ENCODE measurements around the gene KLRF2.

DNA sequence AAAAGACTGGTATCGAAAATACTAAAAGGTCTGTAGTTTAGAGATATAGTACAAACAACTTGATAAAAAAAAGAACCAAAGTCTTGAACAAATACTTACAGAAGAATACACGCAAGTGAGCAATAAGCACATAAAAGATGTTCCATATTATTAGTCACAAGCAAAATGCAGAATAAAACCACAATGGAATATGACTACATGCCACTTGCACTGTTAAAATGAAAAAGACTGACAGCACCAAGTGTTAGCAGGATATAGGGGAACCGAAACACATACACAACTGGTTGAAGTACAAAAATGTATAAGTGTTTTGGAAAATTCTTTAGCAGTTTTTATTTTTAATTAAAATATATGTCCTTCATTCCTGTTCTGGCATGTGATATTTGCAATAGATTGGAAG lies 47.3 kb downstream of the KLRF2 start:
- TF ChIP-seq, protein P1, sequence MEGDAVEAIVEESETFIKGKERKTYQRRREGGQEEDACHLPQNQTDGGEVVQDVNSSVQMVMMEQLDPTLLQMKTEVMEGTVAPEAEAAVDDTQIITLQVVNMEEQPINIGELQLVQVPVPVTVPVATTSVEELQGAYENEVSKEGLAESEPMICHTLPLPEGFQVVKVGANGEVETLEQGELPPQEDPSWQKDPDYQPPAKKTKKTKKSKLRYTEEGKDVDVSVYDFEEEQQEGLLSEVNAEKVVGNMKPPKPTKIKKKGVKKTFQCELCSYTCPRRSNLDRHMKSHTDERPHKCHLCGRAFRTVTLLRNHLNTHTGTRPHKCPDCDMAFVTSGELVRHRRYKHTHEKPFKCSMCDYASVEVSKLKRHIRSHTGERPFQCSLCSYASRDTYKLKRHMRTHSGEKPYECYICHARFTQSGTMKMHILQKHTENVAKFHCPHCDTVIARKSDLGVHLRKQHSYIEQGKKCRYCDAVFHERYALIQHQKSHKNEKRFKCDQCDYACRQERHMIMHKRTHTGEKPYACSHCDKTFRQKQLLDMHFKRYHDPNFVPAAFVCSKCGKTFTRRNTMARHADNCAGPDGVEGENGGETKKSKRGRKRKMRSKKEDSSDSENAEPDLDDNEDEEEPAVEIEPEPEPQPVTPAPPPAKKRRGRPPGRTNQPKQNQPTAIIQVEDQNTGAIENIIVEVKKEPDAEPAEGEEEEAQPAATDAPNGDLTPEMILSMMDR (IDR thresholded peaks at IDR 0.05): no peak
- no peak for TF ChIP-seq SMC3 (IDR thresholded peaks at IDR 0.05)
- TF ChIP-seq FOSL2 (IDR thresholded peaks at IDR 0.05): no peak
- TF ChIP-seq FOSL2 (CRISPR knock-in tag; IDR thresholded peaks at IDR 0.05): no peak
- TF ChIP-seq TP53 (CRISPR knock-in tag; IDR thresholded peaks at IDR 0.05): no peak
- no peak for TF ChIP-seq MAFK (IDR thresholded peaks at IDR 0.05; ENCODE audit: partially characterized antibody)
- no peak for TF ChIP-seq RAD21 (conservative IDR thresholded peaks at IDR 0.05 in 1 of 2, IDR thresholded peaks at IDR 0.05 in 1 of 2)
